OCI-LY1 (cell line): ENCODE data around the gene PITPNM3.

ENCODE experiments used
- EZH2 ChIP-seq: fragments of 200-600 bp; sonication (generic), shearing (Covaris generic); IDR thresholded peaks from 2 replicates; pipeline ENCODE4 v1.8.0; 2017; ENCODE audit warnings: borderline replicate concordance, mixed run types, mild to moderate bottlenecking, antibody characterized with exemption, low read length, moderate library complexity, mixed read lengths
- TF ChIP-seq, protein P1 (sequence below): fragments of 200-600 bp; sonication (generic), shearing (Covaris generic); IDR thresholded peaks from 2 replicates; pipeline ENCODE4 v1.5.1; 2017; ENCODE audit warnings: mild to moderate bottlenecking, antibody characterized with exemption, low read length, moderate library complexity, mixed read lengths

DNA sequence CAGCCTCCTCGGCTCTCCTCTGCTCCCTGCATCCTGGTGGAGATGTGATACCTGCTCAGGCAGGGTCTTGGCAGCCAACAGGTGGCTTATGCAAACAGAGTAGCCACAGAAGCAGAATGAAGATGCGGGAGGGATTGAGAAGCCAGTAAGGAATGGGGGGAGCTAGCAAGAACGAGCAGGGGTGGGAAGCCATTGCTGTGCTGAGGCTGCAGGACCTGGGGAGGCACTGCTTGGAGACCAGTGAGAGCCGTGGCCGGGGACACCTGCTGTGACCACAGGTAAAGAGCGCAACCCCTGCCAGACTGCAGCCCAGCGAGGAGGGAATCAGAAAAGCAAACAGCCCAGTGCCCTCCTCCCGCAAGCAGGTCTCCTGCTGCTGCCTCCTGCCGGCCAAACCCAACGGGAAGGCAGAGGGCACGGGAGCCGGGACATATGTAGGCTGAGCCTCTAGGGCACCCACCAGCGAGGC, 136.1 kb downstream of the PITPNM3 start:
- TF ChIP-seq, protein P1, sequence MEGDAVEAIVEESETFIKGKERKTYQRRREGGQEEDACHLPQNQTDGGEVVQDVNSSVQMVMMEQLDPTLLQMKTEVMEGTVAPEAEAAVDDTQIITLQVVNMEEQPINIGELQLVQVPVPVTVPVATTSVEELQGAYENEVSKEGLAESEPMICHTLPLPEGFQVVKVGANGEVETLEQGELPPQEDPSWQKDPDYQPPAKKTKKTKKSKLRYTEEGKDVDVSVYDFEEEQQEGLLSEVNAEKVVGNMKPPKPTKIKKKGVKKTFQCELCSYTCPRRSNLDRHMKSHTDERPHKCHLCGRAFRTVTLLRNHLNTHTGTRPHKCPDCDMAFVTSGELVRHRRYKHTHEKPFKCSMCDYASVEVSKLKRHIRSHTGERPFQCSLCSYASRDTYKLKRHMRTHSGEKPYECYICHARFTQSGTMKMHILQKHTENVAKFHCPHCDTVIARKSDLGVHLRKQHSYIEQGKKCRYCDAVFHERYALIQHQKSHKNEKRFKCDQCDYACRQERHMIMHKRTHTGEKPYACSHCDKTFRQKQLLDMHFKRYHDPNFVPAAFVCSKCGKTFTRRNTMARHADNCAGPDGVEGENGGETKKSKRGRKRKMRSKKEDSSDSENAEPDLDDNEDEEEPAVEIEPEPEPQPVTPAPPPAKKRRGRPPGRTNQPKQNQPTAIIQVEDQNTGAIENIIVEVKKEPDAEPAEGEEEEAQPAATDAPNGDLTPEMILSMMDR: peak; percentile 30; the same call in 1 of the 2 replicates
- no peak for TF ChIP-seq EZH2
